ENCODE measurements around the gene CCDC136. TPM values are rescaled to one million over a fixed set of nuclear protein-coding genes. Genes with fewer than 3 reads are reported as not detected.

Gene CCDC136
- total RNA-seq, 1 donor from 2014 or later: 3.0 TPM

- H3K36me3 ChIP-seq: no peaks in the 10 kb centered on the region
- intact Hi-C loops (cut with DNase I): no loop called here
- peaks cover 14% of the 10 kb centered on the region for H3K4me1 ChIP-seq
- no peaks in the 10 kb centered on the region for H3K9me3 ChIP-seq
- H3K4me3 ChIP-seq: no peak overlapping the region
- DNase-seq: no peak
- no peak for ATAC-seq
- TF ChIP-seq, protein P1, sequence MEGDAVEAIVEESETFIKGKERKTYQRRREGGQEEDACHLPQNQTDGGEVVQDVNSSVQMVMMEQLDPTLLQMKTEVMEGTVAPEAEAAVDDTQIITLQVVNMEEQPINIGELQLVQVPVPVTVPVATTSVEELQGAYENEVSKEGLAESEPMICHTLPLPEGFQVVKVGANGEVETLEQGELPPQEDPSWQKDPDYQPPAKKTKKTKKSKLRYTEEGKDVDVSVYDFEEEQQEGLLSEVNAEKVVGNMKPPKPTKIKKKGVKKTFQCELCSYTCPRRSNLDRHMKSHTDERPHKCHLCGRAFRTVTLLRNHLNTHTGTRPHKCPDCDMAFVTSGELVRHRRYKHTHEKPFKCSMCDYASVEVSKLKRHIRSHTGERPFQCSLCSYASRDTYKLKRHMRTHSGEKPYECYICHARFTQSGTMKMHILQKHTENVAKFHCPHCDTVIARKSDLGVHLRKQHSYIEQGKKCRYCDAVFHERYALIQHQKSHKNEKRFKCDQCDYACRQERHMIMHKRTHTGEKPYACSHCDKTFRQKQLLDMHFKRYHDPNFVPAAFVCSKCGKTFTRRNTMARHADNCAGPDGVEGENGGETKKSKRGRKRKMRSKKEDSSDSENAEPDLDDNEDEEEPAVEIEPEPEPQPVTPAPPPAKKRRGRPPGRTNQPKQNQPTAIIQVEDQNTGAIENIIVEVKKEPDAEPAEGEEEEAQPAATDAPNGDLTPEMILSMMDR (IDR thresholded peaks at IDR 0.05): no peak
- peaks cover 6% of the 10 kb centered on the region for H3K27me3 ChIP-seq (ENCODE audit: low read depth)
- no peak overlapping the region for H3K27ac ChIP-seq
These were observed 2.3 kb downstream of the CCDC136 start for GRCh38 chr7:128794020-128794419.

DNA sequence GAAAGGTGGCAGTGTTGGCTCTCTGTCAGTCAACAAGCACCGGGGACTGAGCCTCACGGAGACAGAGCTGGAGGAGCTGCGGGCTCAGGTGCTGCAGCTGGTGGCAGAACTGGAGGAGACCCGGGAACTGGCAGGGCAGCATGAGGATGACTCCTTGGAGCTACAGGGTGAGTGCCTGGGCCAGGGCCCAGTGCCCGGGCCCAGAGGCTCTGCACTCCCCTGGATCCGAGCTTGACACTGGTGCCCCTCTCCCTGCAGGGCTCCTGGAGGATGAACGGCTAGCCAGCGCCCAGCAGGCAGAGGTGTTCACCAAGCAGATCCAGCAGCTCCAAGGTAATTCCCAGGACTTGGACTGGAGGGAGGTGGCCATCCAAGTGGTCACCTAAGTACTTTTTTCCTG, 2.7 kb downstream of the CCDC136 start:
- Histone ChIP-seq H3K4me3 (no peak overlapping the region), H3K27ac (no peak overlapping the region), H3K4me1 (peaks cover 14% of the 10 kb centered on the region), H3K9me3 (no peaks in the 10 kb centered on the region), H3K36me3 (no peaks in the 10 kb centered on the region), H3K27me3 (ENCODE audit: low read depth) (peaks cover 6% of the 10 kb centered on the region)
- intact Hi-C loops (cut with DNase I): no loop called here
- TF ChIP-seq, protein P1 (IDR thresholded peaks at IDR 0.05): no peak
- DNase-seq (no peak), ATAC-seq (no peak)

GRCh38 chr7:128795129-128795528, 3.4 kb downstream of the CCDC136 start:
- no peak overlapping the region for H3K4me3 ChIP-seq
- no peak for DNase-seq
- no peaks in the 10 kb centered on the region for H3K9me3 ChIP-seq
- peaks cover 6% of the 10 kb centered on the region for H3K27me3 ChIP-seq (ENCODE audit: low read depth)
- TF ChIP-seq, protein P1 (IDR thresholded peaks at IDR 0.05): no peak
- peaks cover 14% of the 10 kb centered on the region for H3K4me1 ChIP-seq
- H3K36me3 ChIP-seq: no peaks in the 10 kb centered on the region
- no peak overlapping the region for H3K27ac ChIP-seq
- ATAC-seq: no peak
- intact Hi-C loops (cut with DNase I): no loop called here

DNA sequence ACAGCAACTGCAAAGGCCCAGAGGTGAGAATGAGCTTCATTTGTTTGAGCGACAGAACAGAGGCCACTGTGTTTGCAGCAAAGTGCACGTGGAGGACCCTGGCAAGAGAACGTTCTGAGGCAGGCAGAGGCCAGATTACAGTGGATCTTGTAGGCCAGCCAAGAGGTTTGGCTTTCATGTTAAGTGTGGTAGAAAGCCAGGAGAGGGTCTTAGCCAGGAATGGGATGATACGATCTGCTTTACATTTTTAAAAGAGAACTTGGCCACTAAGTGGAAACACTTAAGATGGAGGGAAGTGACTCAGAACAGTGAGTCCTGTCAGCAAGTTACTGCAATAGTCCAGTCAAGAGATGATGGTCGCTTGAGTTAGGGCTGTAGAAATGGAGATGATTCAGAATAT, 4.6 kb downstream of the CCDC136 start:
- ATAC-seq: no peak
- no peaks in the 10 kb centered on the region for H3K36me3 ChIP-seq
- H3K9me3 ChIP-seq: no peaks in the 10 kb centered on the region
- H3K27me3 ChIP-seq (ENCODE audit: low read depth): peaks cover 6% of the 10 kb centered on the region
- H3K4me3 ChIP-seq: no peak overlapping the region
- intact Hi-C loops (cut with DNase I): no loop called here
- H3K4me1 ChIP-seq: peaks cover 14% of the 10 kb centered on the region
- H3K27ac ChIP-seq: no peak overlapping the region
- TF ChIP-seq, protein P1 (IDR thresholded peaks at IDR 0.05): no peak
- DNase-seq: no peak

DNA sequence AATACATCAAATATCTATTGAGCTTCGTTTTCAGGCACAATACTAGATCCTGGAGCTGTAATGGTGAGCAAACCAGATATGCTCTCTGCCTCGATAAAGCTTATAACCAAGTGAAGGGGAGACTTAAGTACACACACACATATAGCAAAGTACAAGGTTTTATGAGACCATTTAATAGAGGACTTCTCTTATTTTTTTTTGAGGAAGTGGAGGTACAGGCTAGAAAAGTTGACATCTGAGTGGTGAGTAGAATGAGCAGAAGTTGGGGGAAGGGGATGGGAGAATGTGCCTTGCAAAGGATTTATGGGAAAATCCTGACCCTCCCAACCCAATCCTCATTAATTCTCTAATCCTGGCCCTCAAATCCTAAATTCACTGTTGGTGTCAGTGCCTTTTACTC, 7.7 kb downstream of the CCDC136 start:
- H3K4me1 ChIP-seq: no peaks in the 10 kb centered on the region
- ATAC-seq (no peak), DNase-seq (no peak)
- intact Hi-C loops (cut with DNase I): no loop called here
- TF ChIP-seq, protein P1 (IDR thresholded peaks at IDR 0.05): no peak
- H3K36me3 ChIP-seq: no peaks in the 10 kb centered on the region
- H3K4me3 ChIP-seq: no peak overlapping the region
- no peaks in the 10 kb centered on the region for H3K9me3 ChIP-seq
- H3K27ac ChIP-seq: no peak overlapping the region
- H3K27me3 ChIP-seq (ENCODE audit: low read depth): no peaks in the 10 kb centered on the region

DNA sequence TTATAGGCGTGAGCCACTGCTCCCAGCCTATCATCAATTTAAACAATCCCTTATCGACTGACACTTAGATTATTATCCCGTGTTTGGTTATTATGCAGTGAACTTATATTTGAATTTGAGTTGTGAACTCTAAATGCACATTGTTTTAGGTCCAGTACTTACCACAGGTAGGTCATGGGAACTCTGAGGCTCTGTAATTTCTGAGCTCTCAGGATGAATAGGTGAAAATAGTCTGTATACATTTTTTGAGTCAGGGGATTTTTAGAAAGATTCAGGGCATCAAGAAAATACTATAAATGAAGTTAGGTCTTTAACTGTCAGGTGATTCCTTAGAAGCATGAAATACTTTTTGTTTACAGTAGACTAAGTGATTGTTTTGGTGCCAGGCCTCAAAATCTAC, 8.8 kb downstream of the CCDC136 start:
- Histone ChIP-seq H3K4me1 (no peaks in the 10 kb centered on the region), H3K27me3 (ENCODE audit: low read depth) (no peaks in the 10 kb centered on the region), H3K36me3 (no peaks in the 10 kb centered on the region), H3K4me3 (no peak overlapping the region), H3K9me3 (no peaks in the 10 kb centered on the region), H3K27ac (no peak overlapping the region)
- intact Hi-C loops (cut with DNase I): no loop called here
- TF ChIP-seq, protein P1 (IDR thresholded peaks at IDR 0.05): no peak
- ATAC-seq (no peak), DNase-seq (no peak)
